Panc1 (cell line): ENCODE measurements around the gene VRK3. TPM values are rescaled to one million over a fixed set of nuclear protein-coding genes. Genes with fewer than 3 reads are reported as not detected.
A peak's percentile ranks its signal among the peaks of the same experiment; 100 is the strongest.

Experiments
- ATAC-seq: fragments of 200-7000 bp; cut with Tn5 transposase; 2 replicates; pipeline ENCODE4 v1.9.1; 2020; ENCODE audit warnings: mild to moderate bottlenecking, moderate library complexity
- BruUV-seq: library from RNA; stranded (reverse); fragments of 400-500 nt; replicated peaks from 2 replicates; lab custom pipeline; 2021; lab: Mats Ljungman, UMichigan
- CTCF ChIA-PET: fragments of 300-600 bp; sonication (Branson Sonifier 250); formaldehyde crosslinking; loops from one replicate; lab custom pipeline; 2022; ENCODE audit warnings: antibody characterized with exemption; lab: Charles Lee
- POLR2A ChIA-PET: fragments of 300-600 bp; sonication (Branson Sonifier 250); formaldehyde crosslinking; loops from one replicate; lab custom pipeline; 2022; ENCODE audit warnings: antibody characterized with exemption; lab: Charles Lee
- DNase-seq: peaks from one replicate; pipeline ENCODE4 v3.0.0-alpha.2; 2010; ENCODE audit warnings: low read depth, low spot score
- H3K27ac ChIP-seq: 2 replicates; pipeline ENCODE4 v1.5.1; 2011; ENCODE audit warnings: mild to moderate bottlenecking, low read length, inconsistent platforms
- H3K27me3 ChIP-seq: fragments of 200-500 bp; sonication (Bioruptor generic); 2 replicates; pipeline ENCODE4 v1.6.0; 2014; ENCODE audit warnings: low read length, inconsistent platforms; ENCODE audit not compliant: control insufficient read depth, insufficient read depth
- H3K36me3 ChIP-seq: fragments of 200-500 bp; sonication (Bioruptor generic); 2 replicates; pipeline ENCODE4 v1.5.1; 2014; ENCODE audit warnings: inconsistent platforms, mild to moderate bottlenecking, low read length, moderate library complexity; ENCODE audit not compliant: control insufficient read depth, insufficient read depth
- H3K4me1 ChIP-seq: 2 replicates; pipeline ENCODE4 v1.5.1; 2011; ENCODE audit warnings: inconsistent platforms, mild to moderate bottlenecking, low read length, moderate library complexity; ENCODE audit not compliant: control insufficient read depth, insufficient read depth
- H3K4me3 ChIP-seq, 2 experiments: 2 replicates each; pipeline ENCODE4 v1.5.1; 2011 to 2012; ENCODE audit warnings: low read depth in 2 of 2, low read length in 2 of 2, mild to moderate bottlenecking in 2 of 2, inconsistent platforms in 1 of 2, moderate library complexity in 1 of 2
- H3K9me3 ChIP-seq: fragments of 200-500 bp; sonication (Bioruptor generic); 2 replicates; pipeline ENCODE4 v1.5.1; 2014; ENCODE audit warnings: low read depth, mild to moderate bottlenecking, inconsistent platforms, low read length, moderate library complexity; ENCODE audit not compliant: control insufficient read depth, insufficient read depth
- POLR2AphosphoS5 ChIP-seq: IDR thresholded peaks from 2 replicates; pipeline ENCODE4 v1.6.1; 2012; ENCODE audit warnings: mild to moderate bottlenecking, low read depth, low read length, moderate library complexity
- SIN3A ChIP-seq: IDR thresholded peaks from 2 replicates; pipeline ENCODE4 v1.6.1; 2012; ENCODE audit warnings: low read depth, mild to moderate bottlenecking, low read length, moderate library complexity, borderline replicate concordance; ENCODE audit not compliant: insufficient read depth
- TCF7L2 ChIP-seq: IDR thresholded peaks from 2 replicates; pipeline ENCODE4 v1.6.1; 2011; ENCODE audit warnings: mild to moderate bottlenecking, low read depth, low read length, inconsistent platforms
- in situ Hi-C: cut with HindIII; loops from 2 replicates; pipeline ENCODE4 v1.10.0; 2016; ENCODE audit warnings: low sequenced_read_pairs, low pct_unique_long_range_greater_than_20kb
- intact Hi-C: fragments of 100-400 bp; cut with micrococcal nuclease; formaldehyde crosslinking; loops from one replicate; pipeline ENCODE4 v1.10.0; 2022; ENCODE audit not compliant: unreplicated experiment
- total RNA-seq: library from RNA; stranded (reverse); gene quantifications from one replicate; pipeline ENCODE4 v1.2.1, GENCODE V29; 2021; ENCODE audit not compliant: unreplicated experiment
- TF ChIP-seq, protein P1 (sequence below): fragments of 450-650 bp; IDR thresholded peaks from 2 replicates; pipeline ENCODE4 v1.5.1; 2017; ENCODE audit warnings: mild to moderate bottlenecking
- TF ChIP-seq, protein P2 (sequence below), 2 experiments: IDR thresholded peaks; 2 replicates each; pipeline ENCODE4 v1.6.1; 2011 to 2012; ENCODE audit warnings: low read depth in 2 of 2, control low read depth in 1 of 2, low read length in 1 of 2, mild to moderate bottlenecking in 1 of 2, moderate library complexity in 1 of 2; ENCODE audit not compliant: insufficient read depth in 1 of 2

VRK3 gene
- total RNA-seq, 1 experiment from 2014 or later = 32.6 TPM

DNA sequence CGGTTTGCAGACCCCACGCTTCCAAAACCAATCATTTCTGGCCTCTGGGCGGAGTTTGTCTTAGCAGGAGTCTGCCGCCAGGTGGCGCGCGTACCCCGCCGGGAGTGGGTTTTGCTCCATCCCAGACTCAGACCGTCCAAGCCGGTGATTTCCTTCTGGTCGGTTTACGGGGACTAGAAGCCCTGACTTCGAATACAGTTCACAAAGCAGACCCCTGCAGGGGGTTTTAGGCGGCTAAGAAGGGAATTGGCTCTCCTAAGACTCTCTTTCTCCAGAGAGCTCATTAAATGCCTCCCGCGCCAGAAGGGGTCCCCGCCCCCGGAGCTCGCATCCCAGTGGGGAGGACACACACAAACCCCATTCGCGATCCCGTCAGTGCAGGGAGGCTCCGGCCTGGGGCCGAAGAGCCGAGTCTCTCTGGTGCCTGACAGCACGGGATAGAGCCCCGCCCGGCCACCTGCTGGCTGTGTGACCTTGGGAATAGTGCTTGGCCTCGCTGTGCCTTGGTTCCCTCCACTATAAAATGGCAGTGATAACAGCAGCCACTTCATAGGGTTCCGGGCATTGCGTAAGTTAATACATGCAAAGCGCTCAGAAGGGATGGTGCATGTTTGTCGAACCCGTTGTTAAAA is 87.3 kb downstream of the VRK3 start:
- Histone ChIP-seq H3K4me1 (no peaks in the 10 kb centered on the region), H3K36me3 (no peaks in the 10 kb centered on the region), H3K27ac (no peak overlapping the region), H3K4me3 (peak overlapping the region; percentile 20 to 40), H3K9me3 (no peaks in the 10 kb centered on the region), H3K27me3 (no peaks in the 10 kb centered on the region)
- TF ChIP-seq, protein P1, sequence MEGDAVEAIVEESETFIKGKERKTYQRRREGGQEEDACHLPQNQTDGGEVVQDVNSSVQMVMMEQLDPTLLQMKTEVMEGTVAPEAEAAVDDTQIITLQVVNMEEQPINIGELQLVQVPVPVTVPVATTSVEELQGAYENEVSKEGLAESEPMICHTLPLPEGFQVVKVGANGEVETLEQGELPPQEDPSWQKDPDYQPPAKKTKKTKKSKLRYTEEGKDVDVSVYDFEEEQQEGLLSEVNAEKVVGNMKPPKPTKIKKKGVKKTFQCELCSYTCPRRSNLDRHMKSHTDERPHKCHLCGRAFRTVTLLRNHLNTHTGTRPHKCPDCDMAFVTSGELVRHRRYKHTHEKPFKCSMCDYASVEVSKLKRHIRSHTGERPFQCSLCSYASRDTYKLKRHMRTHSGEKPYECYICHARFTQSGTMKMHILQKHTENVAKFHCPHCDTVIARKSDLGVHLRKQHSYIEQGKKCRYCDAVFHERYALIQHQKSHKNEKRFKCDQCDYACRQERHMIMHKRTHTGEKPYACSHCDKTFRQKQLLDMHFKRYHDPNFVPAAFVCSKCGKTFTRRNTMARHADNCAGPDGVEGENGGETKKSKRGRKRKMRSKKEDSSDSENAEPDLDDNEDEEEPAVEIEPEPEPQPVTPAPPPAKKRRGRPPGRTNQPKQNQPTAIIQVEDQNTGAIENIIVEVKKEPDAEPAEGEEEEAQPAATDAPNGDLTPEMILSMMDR = peak; percentile 93
- TF ChIP-seq SIN3A (no peak), TCF7L2 (no peak), POLR2AphosphoS5 (no peak)
- TF ChIP-seq, protein P2, sequence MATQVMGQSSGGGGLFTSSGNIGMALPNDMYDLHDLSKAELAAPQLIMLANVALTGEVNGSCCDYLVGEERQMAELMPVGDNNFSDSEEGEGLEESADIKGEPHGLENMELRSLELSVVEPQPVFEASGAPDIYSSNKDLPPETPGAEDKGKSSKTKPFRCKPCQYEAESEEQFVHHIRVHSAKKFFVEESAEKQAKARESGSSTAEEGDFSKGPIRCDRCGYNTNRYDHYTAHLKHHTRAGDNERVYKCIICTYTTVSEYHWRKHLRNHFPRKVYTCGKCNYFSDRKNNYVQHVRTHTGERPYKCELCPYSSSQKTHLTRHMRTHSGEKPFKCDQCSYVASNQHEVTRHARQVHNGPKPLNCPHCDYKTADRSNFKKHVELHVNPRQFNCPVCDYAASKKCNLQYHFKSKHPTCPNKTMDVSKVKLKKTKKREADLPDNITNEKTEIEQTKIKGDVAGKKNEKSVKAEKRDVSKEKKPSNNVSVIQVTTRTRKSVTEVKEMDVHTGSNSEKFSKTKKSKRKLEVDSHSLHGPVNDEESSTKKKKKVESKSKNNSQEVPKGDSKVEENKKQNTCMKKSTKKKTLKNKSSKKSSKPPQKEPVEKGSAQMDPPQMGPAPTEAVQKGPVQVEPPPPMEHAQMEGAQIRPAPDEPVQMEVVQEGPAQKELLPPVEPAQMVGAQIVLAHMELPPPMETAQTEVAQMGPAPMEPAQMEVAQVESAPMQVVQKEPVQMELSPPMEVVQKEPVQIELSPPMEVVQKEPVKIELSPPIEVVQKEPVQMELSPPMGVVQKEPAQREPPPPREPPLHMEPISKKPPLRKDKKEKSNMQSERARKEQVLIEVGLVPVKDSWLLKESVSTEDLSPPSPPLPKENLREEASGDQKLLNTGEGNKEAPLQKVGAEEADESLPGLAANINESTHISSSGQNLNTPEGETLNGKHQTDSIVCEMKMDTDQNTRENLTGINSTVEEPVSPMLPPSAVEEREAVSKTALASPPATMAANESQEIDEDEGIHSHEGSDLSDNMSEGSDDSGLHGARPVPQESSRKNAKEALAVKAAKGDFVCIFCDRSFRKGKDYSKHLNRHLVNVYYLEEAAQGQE (IDR thresholded peaks at IDR 0.05; ENCODE audit: insufficient read depth in 1 of 2, low read depth in 2 of 2, low read length in 1 of 2) = peak in 1 of 2 experiments; percentile 55; a peak in 1 of 4 replicates
- DNase-seq (no peak), ATAC-seq (peak; percentile 90)
- CTCF ChIA-PET = interaction anchor here (0.6 kb wide), 1 partner anchor 198 kb away, joined by 3 read pairs; no protein-coding TSS in a partner anchor
- intact Hi-C loops = loop anchor here (2.0 kb wide), 1 partner anchor 47 kb away; no protein-coding TSS in a partner anchor
- in situ Hi-C loops = no loop called here
- POLR2A ChIA-PET = no interaction called here
- BruUV-seq = no TSS peak

DNA sequence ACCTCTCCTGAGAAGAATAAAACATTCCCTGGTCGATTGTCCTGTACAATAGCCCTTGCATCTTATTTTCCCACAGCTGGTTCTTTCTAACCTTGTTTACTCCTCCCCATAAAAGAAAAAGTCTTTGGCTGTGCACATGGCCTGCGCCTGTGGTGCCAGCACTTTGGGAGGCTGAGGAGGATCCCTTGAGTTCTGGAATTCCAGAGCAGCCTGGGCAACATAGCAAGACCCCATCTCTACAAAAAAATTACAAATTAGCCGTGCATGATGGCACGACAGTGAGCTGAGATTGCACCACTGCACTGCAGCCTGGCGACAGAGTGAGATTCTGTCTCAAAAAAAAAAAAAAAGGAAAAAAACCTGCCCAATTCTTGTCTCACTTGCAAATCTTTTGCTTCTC is 88.6 kb downstream of the VRK3 start:
- ChIA-PET CTCF (no interaction called here), POLR2A (interaction anchor here (0.6 kb wide), 1 partner anchor 22 kb away, joined by 6 read pairs; no protein-coding TSS in a partner anchor)
- Histone ChIP-seq H3K27me3 (no peaks in the 10 kb centered on the region), H3K4me3 (no peak overlapping the region), H3K36me3 (no peaks in the 10 kb centered on the region; the same call in 1 of the 2 replicates), H3K27ac (no peak overlapping the region), H3K9me3 (no peaks in the 10 kb centered on the region), H3K4me1 (no peaks in the 10 kb centered on the region)
- no TSS peak for BruUV-seq
- intact Hi-C loops = loop anchor here (2.0 kb wide), 1 partner anchor 48 kb away; no protein-coding TSS in a partner anchor
- ATAC-seq = no peak
- in situ Hi-C loops = no loop called here
- no peak for DNase-seq
- no peak for TF ChIP-seq POLR2AphosphoS5
- TF ChIP-seq, protein P1 = no peak
- TF ChIP-seq SIN3A = no peak
- TF ChIP-seq TCF7L2 = no peak
- TF ChIP-seq, protein P2 (IDR thresholded peaks at IDR 0.05; ENCODE audit: insufficient read depth in 1 of 2, low read depth in 2 of 2, low read length in 1 of 2) = no peak
